ENCODE data around the gene KIR3DL1.
"Not testable (repeated sequence)": the region's sequence is repeated elsewhere in the genome, so short reads cannot be mapped to it uniquely, and the experiment has no call there.

DNA sequence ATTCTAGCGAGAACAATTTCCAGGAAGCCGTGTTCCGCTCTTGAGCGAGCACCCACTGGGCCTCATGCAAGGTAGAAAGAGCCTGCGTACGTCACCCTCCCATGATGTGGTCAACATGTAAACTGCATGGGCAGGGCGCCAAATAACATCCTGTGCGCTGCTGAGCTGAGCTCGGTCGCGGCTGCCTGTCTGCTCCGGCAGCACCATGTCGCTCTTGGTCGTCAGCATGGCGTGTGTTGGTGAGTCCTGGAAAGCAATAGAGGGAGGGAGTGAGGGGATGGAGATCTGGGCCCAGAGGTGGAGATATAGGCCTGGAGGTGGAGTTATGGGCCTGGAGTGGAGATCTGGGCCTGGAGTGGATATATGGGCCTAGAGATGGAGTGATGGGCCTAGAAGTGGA is 46.6 kb upstream of the KIR3DL1 start, which contains the start of gene KIR2DL1:
- not testable (repeated sequence) for TF ChIP-seq EZH2 (IDR thresholded peaks at IDR 0.05); POLR2AphosphoS5 (IDR thresholded peaks at IDR 0.05; ENCODE audit: borderline replicate concordance, low read depth, low read length); FOXP2 (optimal IDR thresholded peaks at IDR 0.05; ENCODE audit: control extremely low read depth, extremely low read length, insufficient read depth)

All from SK-N-MC (cell line).